GM12878 (cell line): ENCODE data around the gene CAMTA1. TPM values are rescaled to one million over a fixed set of nuclear protein-coding genes. Genes with fewer than 3 reads are reported as not detected.

Source experiments
- ATAC-seq: fragments of 200-7000 bp; cut with Tn5 transposase; 3 replicates; pipeline ENCODE4 v1.9.1; 2020; ENCODE audit warnings: mild to moderate bottlenecking, moderate library complexity
- BruUV-seq: library from RNA; stranded (reverse); fragments of 400-500 nt; replicated peaks from 2 replicates; lab custom pipeline; 2021; lab: Mats Ljungman, UMichigan
- CTCF ChIA-PET: fragments of 300-600 bp; sonication (Branson Sonifier 250); formaldehyde crosslinking; extraction: SDS; loops from one replicate; lab custom pipeline; 2021; ENCODE audit warnings: inconsistent platforms; lab: Yijun Ruan, JAX
- POLR2A ChIA-PET: fragments of 350-600 bp; formaldehyde crosslinking; extraction: SDS; loops from one replicate; lab custom pipeline; 2021; ENCODE audit warnings: inconsistent platforms; lab: Charles Lee
- RAD21 ChIA-PET: fragments of 300-600 bp; sonication (Branson Sonifier 250); formaldehyde crosslinking; loops from one replicate; lab custom pipeline; 2023; ENCODE audit warnings: antibody characterized with exemption; ENCODE audit not compliant: unreplicated experiment; lab: Charles Lee
- SMC1A ChIA-PET: fragments of 300-600 bp; sonication (Branson Sonifier 250); formaldehyde crosslinking; loops from one replicate; lab custom pipeline; 2023; ENCODE audit not compliant: unreplicated experiment, uncharacterized antibody; lab: Charles Lee
- DNase-seq: peaks from one replicate; pipeline ENCODE4 v3.0.0-alpha.2; 2011; ENCODE audit warnings: low read depth, low spot score
- FAIRE-seq: peaks from 3 replicates; lab custom pipeline; 2011; peaks lifted over from hg19 to GRCh38; lab: Jason Lieb, UNC
- H2AFZ ChIP-seq: 2 replicates; pipeline ENCODE4 v1.6.0; 2011; ENCODE audit warnings: low read depth, low read length, control low read depth; ENCODE audit not compliant: control insufficient read depth
- H3K27ac ChIP-seq: 2 replicates; pipeline ENCODE4 v1.5.1; 2011; ENCODE audit warnings: control low read depth; ENCODE audit not compliant: control insufficient read depth, insufficient read depth
- H3K27me3 ChIP-seq, 2 experiments: replicated peaks in 1 of 2; 2 replicates each; pipeline versions ENCODE4 v1.6.0 to v1.6.1; 2011; ENCODE audit warnings: low read length in 1 of 2; ENCODE audit not compliant: control insufficient read depth in 2 of 2, insufficient read depth in 2 of 2
- H3K36me3 ChIP-seq, 2 experiments: 2 replicates each; pipeline ENCODE4 v1.5.1; 2011; ENCODE audit warnings: low read length in 1 of 2; ENCODE audit not compliant: control insufficient read depth in 2 of 2, insufficient read depth in 2 of 2
- H3K4me1 ChIP-seq: 2 replicates; pipeline ENCODE4 v1.6.1; 2011; ENCODE audit warnings: mild to moderate bottlenecking, low read length, moderate library complexity, mixed read lengths; ENCODE audit not compliant: control insufficient read depth, insufficient read depth
- H3K4me2 ChIP-seq: 2 replicates; pipeline ENCODE4 v1.6.0; 2011; ENCODE audit warnings: control low read depth; ENCODE audit not compliant: control insufficient read depth, insufficient read depth
- H3K4me3 ChIP-seq: fragments of 200-600 bp; sonication (generic); 2 replicates; pipeline ENCODE4 v1.5.1; 2016
- H3K79me2 ChIP-seq: 2 replicates; pipeline ENCODE4 v1.6.0; 2011; ENCODE audit warnings: low read length; ENCODE audit not compliant: control insufficient read depth, insufficient read depth
- H3K9ac ChIP-seq: 2 replicates; pipeline ENCODE4 v1.8.0; 2011; ENCODE audit warnings: low read length, control low read depth, mixed read lengths; ENCODE audit not compliant: control insufficient read depth, insufficient read depth
- H3K9me3 ChIP-seq: replicated peaks from 3 replicates; pipeline ENCODE4 v1.5.1; 2011; ENCODE audit warnings: mild to moderate bottlenecking, low read length; ENCODE audit not compliant: control insufficient read depth, insufficient read depth
- H4K20me1 ChIP-seq: 2 replicates; pipeline ENCODE4 v1.6.0; 2011; ENCODE audit not compliant: control insufficient read depth, insufficient read depth
- CBX5 ChIP-seq: sonication (generic); IDR thresholded peaks from 2 replicates; pipeline ENCODE4 v1.6.1; 2016; ENCODE audit warnings: low read depth, moderate library complexity, mild to moderate bottlenecking, inconsistent platforms
- CHD2 ChIP-seq: IDR thresholded peaks from 2 replicates; pipeline ENCODE4 v1.6.1; 2011; ENCODE audit warnings: low read depth, low read length, improper control_type of control experiment, borderline replicate concordance
- KAT2A ChIP-seq: conservative IDR thresholded peaks from 2 replicates; pipeline ENCODE4 v1.6.1; 2011; ENCODE audit warnings: low read depth, low read length; ENCODE audit not compliant: control insufficient read depth
- NFXL1 ChIP-seq: fragments of 450-650 bp; IDR thresholded peaks from 2 replicates; pipeline ENCODE4 v1.6.1; 2017; ENCODE audit warnings: antibody characterized with exemption, mild to moderate bottlenecking, borderline replicate concordance
- NFYA ChIP-seq: IDR thresholded peaks from 2 replicates; pipeline ENCODE4 v1.6.1; 2011; ENCODE audit warnings: low read depth, mild to moderate bottlenecking, low read length, improper control_type of control experiment, borderline replicate concordance
- RB1 ChIP-seq: fragments of 450-650 bp; formaldehyde crosslinking; IDR thresholded peaks from 2 replicates; pipeline ENCODE4 v1.6.1; 2017; ENCODE audit warnings: mild to moderate bottlenecking, borderline replicate concordance
- RFX5 ChIP-seq: IDR thresholded peaks from 2 replicates; pipeline ENCODE4 v1.6.1; 2011; ENCODE audit warnings: low read depth, low read length, improper control_type of control experiment
- TARDBP ChIP-seq: IDR thresholded peaks from 2 replicates; pipeline ENCODE4 v1.6.1; 2016; ENCODE audit warnings: borderline replicate concordance
- TBL1XR1 ChIP-seq: IDR thresholded peaks from 2 replicates; pipeline ENCODE4 v1.6.1; 2012; ENCODE audit warnings: low read depth, low read length, improper control_type of control experiment
- ZBTB40 ChIP-seq: fragments of 450-650 bp; IDR thresholded peaks from 2 replicates; pipeline ENCODE4 v1.6.1; 2016; ENCODE audit warnings: mild to moderate bottlenecking, moderate library complexity, borderline replicate concordance
- ZNF274 ChIP-seq: IDR thresholded peaks from one replicate; pipeline ENCODE4 v1.8.0; 2011; ENCODE audit not compliant: insufficient read length, insufficient read depth
- WGBS: methylation state at CpG from one replicate; pipeline ENCODE4 v1.1.6; 2016; ENCODE audit warnings: low lambda C conversion rate; ENCODE audit not compliant: insufficient replicate concordance, insufficient coverage; ENCODE audit errors: missing lambda C conversion rate; 5-methylcytosine and 5-hydroxymethylcytosine counted together
- in situ Hi-C: fragments of 300-500 bp; cut with MboI; formaldehyde crosslinking; loops from 9 replicates; pipeline ENCODE4 v1.14.3; 2018; ENCODE audit warnings: mixed read lengths
- intact Hi-C: fragments of 100-400 bp; cut with micrococcal nuclease; formaldehyde crosslinking; loops from one replicate; pipeline ENCODE4 v1.14.2; 2022; ENCODE audit not compliant: unreplicated experiment
- polyA plus RNA-seq, 11 experiments: library from polyadenylated mRNA; depleted of rRNA in 4 of 11; unstranded in 6 of 11; stranded (reverse) in 5 of 11; fragments of >200 nt; fragmentation: Nextera tagmentation in 4 of 11; fragmentation: Illumina TruSeq in 1 of 11; extraction: Ambion mirVana in 4 of 11; extraction: Trizol in 1 of 11; gene quantifications; 1 replicate in 1 of 11; 2 replicates in 10 of 11; pipeline versions ENCODE4 v1.2.1 to v1.2.3, GENCODE V29; 2011 to 2016; ENCODE audit warnings: inconsistent platforms in 2 of 11, missing spikeins in 2 of 11, low read depth in 1 of 11
- total RNA-seq, 4 experiments: library from RNA; depleted of rRNA in 3 of 4; stranded (reverse); fragments of >200 nt in 3 of 4; fragmentation: Illumina TruSeq in 1 of 4; extraction: Trizol in 1 of 4; gene quantifications; 2 replicates each; pipeline versions ENCODE4 v1.2.1 to v1.2.3, GENCODE V29; 2013 to 2021
- TF ChIP-seq, protein P1 (sequence below): fragments of 450-650 bp; IDR thresholded peaks from 2 replicates; pipeline ENCODE4 v1.6.1; 2014; ENCODE audit warnings: mild to moderate bottlenecking
- TF ChIP-seq, protein P2 (sequence below): IDR thresholded peaks from 2 replicates; pipeline ENCODE4 v1.6.1; 2011; ENCODE audit warnings: borderline replicate concordance, low read depth, mild to moderate bottlenecking, moderate library complexity, mixed read lengths, low read length; ENCODE audit not compliant: insufficient read depth; ENCODE audit errors: extremely low read length
- TF ChIP-seq, protein P3 (sequence below): fragments of 450-650 bp; IDR thresholded peaks from 2 replicates; pipeline ENCODE4 v1.6.1; 2017; ENCODE audit warnings: mild to moderate bottlenecking

CAMTA1 gene
- total and polyA plus RNA-seq, 10 of the 15 experiments (the other 5 are each of a cell fraction or from before 2014, with no cell fraction given) = 37.7 to 148 (median 76.4) TPM

- no peak for FAIRE-seq
- Histone ChIP-seq H3K79me2 (no peaks in the 10 kb centered on the region), H3K4me2 (no peak overlapping the region), H3K9ac (no peak overlapping the region), H4K20me1 (no peaks in the 10 kb centered on the region), H2AFZ (no peak overlapping the region), H3K27me3 (no peaks in the 10 kb centered on the region), H3K4me3 (no peak overlapping the region), H3K9me3 (no peaks in the 10 kb centered on the region; the same call in 2 of the 3 replicates), H3K27ac (no peak overlapping the region)
- WGBS = 17% methylated on average over 3 of the region's 3 CpGs
- ChIA-PET POLR2A (no interaction called here), RAD21 (no interaction called here)
- TF ChIP-seq CHD2 = no peak
- TF ChIP-seq CBX5 = no peak
- TF ChIP-seq, protein P1, sequence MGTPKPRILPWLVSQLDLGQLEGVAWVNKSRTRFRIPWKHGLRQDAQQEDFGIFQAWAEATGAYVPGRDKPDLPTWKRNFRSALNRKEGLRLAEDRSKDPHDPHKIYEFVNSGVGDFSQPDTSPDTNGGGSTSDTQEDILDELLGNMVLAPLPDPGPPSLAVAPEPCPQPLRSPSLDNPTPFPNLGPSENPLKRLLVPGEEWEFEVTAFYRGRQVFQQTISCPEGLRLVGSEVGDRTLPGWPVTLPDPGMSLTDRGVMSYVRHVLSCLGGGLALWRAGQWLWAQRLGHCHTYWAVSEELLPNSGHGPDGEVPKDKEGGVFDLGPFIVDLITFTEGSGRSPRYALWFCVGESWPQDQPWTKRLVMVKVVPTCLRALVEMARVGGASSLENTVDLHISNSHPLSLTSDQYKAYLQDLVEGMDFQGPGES = no peak
- no peak for TF ChIP-seq NFYA
- TF ChIP-seq, protein P2, sequence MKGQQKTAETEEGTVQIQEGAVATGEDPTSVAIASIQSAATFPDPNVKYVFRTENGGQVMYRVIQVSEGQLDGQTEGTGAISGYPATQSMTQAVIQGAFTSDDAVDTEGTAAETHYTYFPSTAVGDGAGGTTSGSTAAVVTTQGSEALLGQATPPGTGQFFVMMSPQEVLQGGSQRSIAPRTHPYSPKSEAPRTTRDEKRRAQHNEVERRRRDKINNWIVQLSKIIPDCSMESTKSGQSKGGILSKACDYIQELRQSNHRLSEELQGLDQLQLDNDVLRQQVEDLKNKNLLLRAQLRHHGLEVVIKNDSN = no peak
- no peak for TF ChIP-seq KAT2A
- TF ChIP-seq RFX5 = no peak
- TF ChIP-seq ZNF274 = no peak
- no peak for TF ChIP-seq NFXL1
- no peak for TF ChIP-seq ZBTB40
- TF ChIP-seq, protein P3, sequence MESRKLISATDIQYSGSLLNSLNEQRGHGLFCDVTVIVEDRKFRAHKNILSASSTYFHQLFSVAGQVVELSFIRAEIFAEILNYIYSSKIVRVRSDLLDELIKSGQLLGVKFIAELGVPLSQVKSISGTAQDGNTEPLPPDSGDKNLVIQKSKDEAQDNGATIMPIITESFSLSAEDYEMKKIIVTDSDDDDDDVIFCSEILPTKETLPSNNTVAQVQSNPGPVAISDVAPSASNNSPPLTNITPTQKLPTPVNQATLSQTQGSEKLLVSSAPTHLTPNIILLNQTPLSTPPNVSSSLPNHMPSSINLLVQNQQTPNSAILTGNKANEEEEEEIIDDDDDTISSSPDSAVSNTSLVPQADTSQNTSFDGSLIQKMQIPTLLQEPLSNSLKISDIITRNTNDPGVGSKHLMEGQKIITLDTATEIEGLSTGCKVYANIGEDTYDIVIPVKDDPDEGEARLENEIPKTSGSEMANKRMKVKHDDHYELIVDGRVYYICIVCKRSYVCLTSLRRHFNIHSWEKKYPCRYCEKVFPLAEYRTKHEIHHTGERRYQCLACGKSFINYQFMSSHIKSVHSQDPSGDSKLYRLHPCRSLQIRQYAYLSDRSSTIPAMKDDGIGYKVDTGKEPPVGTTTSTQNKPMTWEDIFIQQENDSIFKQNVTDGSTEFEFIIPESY = no peak
- no peak for TF ChIP-seq RB1
- TF ChIP-seq TARDBP = no peak
- no peak for TF ChIP-seq TBL1XR1
- TF ChIP-seq, all 136 proteins: peak for 0
- intact Hi-C loops = no loop called here
- no peaks in the 10 kb centered on the region for H3K36me3 ChIP-seq
- ChIA-PET CTCF (no interaction called here), SMC1A (no interaction called here)
- DNase-seq = no peak
- ATAC-seq = no peak
- in situ Hi-C loops = no loop called here
- no TSS peak for BruUV-seq
- no peaks in the 10 kb centered on the region for H3K4me1 ChIP-seq
These were observed 637.3 kb downstream of the CAMTA1 start for GRCh38 chr1:7422561-7422960.
